NOMO-1 treated with DMSO at 0.1 percent for 48 hours (cell line): ENCODE data around the gene FAR1.
A peak's percentile ranks its signal among the peaks of the same experiment; 100 is the strongest.
"Not testable (repeated sequence)": the region's sequence is repeated elsewhere in the genome, so short reads cannot be mapped to it uniquely, and the experiment has no call there.

ENCODE experiments used
- DNase-seq: peaks from one replicate; lab custom pipeline; 2025; ENCODE audit not compliant: unreplicated experiment; lab: John Stamatoyannopoulos, UW

Gene FAR1, protein sequence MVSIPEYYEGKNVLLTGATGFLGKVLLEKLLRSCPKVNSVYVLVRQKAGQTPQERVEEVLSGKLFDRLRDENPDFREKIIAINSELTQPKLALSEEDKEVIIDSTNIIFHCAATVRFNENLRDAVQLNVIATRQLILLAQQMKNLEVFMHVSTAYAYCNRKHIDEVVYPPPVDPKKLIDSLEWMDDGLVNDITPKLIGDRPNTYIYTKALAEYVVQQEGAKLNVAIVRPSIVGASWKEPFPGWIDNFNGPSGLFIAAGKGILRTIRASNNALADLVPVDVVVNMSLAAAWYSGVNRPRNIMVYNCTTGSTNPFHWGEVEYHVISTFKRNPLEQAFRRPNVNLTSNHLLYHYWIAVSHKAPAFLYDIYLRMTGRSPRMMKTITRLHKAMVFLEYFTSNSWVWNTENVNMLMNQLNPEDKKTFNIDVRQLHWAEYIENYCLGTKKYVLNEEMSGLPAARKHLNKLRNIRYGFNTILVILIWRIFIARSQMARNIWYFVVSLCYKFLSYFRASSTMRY

DNA sequence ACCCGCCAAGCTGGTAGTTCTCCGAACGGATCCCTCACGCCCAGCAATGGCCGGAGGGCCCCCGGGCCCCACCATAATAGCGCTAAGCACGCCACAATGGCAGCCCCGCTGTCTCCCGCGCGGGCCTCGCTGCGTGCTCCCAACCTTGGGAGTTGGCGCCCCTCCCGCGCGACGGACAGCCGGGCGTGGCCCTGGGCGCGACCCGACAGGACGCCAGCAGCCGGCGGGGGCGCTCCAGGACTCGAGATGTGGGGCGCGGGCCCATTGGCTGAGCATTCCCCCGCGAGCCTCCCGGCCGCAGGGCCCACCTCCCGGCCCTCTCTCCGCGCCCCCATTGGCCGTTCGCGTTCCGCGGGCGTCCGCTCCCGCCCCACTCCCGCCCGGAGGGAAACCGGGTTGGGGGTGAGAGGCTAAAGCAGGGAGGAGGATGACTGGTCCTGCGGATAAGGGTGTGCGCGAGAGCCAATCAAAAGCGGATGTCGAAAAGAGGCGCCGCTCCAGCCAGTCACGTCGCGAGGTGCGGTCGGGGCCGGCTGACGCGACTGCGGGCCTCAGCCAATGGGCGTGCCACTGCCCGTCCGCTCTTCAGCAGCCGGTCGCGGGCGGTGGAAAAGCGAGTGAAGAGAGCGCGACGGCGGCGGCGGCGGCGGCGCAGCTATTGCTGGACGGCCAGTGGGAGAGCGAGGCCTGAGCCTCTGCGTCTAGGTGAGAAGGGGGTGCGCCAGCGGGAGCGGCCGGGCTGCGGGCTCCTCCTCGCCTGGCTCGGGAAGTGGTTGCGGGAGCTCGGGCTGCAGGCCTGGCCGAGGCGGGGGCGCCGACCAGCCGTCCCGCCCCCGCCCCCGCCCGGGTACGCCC is at the start of gene FAR1:
FAR1 (plus strand) TSS at position 567 of the 855 bp plus-strand sequence. CDS start 26,098 bp downstream, outside the sequence.
- DNase-seq: peak; percentile 99

DNA sequence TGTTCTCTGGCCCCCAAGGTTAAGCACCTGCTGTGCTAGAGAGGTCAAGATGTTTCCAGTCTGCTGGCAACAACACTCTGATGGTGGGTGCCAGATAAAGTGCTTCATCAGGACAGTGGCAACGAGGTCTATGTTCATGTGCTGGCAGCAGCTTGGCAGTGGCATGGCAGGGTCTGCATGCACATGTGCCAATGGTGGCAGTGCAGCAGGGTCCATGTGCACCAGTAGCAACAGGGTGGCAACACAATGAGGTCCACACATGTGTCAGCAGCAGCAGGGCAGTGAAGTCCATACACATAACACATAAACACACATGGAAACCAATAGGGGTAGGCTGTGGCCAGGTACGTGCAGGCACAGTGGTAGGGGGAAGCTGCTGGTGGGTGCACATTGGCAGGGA is 48.4 kb upstream of the FAR1 start:
- DNase-seq: no peak

DNA sequence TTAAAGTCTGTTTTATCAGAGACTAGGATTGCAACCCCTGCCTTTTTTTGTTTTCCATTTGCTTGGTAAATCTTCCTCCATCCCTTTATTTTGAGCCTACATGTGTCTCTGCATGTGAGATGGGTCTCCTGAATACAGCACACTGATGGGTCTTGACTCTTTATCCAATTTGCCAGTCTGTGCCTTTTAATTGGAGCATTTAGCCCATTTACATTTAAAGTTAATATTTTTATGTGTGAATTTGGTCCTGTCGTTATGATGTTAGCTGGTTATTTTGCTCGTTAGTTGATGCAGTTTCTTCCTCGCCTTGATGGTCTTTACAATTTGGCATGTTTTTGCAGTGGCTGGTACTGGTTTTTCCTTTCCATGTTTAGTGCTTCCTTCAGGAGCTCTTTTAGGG is 41.6 kb upstream of the FAR1 start:
- not testable (repeated sequence) for DNase-seq

DNA sequence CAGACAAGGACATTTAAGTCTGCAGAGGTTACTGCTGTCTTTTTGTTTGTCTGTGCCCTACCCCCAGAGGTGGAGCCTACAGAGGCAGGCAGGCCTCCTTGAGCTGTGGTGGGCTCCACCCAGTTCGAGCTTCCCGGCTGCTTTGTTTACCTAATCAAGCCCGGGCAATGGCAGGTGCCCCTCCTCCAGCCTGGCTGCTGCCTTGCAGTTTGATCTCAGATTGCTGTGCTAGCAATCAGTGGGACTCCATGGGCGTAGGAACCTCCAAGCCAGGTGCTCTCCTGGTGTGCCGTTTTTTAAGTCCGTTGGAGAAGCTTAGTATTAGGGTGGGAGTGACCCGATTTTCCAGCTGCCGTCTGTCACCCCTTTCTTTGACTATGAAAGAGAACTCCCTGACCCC is 39.8 kb upstream of the FAR1 start:
- DNase-seq: not testable (repeated sequence)

DNA sequence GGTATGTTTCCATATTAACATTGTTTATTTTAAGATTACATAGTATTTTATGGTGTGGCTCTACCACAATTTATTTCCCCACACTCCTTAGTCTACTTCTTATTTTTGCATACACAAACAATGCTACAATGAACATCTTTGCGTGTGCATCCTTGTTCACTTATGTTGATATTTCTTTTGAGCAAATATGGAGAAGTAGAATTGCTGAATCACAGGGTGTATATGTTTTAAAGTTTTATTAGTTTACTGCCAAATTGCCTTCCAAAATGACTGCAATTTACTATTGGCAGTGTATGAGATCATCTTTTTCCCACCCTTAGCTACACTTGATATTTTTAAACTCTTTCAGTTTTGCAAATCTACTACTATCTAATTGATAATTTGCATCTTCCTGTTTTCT is 38.7 kb upstream of the FAR1 start:
- DNase-seq: peak; percentile 28

DNA sequence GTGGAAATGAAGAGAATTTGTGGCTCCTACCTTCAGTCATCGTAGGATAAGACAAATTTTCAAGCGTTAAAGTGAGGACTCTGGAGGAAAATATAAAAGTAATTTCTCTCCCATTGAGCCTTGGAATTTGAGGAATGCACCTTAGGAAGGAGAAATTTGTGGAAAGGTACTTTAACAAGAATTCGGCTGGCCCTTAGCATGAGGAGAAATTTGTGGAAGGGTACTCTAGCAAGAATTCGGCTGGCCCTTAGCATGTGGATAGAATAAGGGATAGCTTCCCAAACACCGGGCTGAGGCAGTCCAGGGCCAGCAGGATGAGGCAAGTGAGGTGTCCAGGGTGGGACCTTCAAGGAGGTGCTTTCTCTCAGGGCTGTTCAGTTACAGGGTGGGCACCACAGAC is 33.2 kb upstream of the FAR1 start:
- DNase-seq: no peak

DNA sequence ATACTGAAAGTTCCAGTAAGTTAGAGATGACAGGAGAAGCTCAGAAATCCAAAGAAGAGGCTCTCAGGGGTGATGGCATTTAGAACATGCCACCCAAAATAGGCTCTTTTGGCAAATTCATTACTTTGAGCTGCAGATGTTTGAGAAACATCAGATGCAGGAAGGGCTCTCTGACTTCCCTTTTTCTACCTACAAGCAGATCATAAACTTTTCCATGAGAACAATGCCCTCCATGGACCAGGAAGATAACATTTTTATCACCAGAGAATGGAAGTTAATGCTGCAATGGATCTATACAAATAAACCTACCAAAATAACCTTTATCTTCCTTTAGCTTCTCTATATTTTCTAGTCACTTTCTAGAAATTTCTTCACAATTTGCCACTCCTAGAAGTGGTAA is 32.7 kb upstream of the FAR1 start:
- peak; percentile 29 for DNase-seq

DNA sequence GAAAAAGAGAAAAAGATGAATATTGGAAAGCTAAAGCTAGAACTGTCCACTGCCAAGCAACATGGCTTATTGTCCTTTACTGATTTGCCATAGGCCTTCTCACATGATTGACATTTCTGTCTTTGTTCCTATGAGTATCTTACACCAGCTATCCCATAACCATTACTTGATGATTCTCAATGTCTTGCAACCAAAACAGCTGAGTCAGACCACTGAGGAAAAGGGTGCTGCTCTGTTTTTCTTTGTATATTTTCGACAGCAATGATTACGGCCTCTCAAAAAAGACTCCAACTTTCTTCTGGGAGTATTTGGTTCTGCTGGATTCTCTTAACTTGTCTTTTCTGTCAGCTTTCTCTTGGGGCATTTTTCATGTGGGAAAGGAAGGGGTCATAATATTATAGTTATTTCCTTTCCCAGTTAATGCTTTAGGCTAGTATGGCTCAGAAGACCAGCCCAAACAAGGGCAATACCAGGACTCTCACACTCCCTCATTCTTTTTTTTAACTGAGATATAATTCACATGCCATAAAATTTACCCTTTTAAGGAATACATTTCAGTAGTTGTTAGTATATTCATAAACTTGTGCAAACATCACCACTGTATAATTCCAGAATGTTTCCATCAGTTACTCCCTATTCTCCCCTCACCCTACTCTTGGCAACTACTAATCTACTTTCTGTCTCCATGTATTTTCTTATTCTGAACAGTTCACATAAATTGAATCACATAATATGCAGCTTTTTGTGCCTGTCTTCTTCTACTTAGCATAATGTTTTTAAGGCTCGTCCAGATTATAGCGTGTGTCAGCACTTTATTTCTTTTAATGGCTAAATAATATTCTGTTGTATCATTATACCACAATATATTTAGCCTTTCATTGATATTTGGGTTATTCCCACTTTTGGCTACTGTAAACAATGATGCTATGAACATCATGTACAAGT is 31.1 kb upstream of the FAR1 start:
- no peak for DNase-seq

DNA sequence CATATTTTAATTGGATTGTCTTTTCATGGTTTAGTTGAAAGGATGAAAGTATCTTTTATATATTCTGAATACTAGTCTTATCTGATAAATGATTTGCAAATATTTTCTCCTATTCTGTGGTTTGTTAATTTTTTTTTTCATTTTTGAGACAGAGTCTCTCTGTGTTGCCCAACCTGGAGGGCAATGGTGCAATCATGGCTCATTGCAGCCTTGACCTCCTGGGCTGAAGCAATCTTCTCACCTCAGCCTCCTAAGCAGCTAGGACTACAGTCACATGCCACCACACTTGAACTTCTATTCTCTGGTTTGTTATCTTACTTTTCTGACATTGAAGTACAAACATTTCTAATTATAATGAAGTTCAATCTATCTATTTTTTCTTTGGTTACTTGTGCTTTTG is 30.0 kb upstream of the FAR1 start:
- peak; percentile 68 for DNase-seq

DNA sequence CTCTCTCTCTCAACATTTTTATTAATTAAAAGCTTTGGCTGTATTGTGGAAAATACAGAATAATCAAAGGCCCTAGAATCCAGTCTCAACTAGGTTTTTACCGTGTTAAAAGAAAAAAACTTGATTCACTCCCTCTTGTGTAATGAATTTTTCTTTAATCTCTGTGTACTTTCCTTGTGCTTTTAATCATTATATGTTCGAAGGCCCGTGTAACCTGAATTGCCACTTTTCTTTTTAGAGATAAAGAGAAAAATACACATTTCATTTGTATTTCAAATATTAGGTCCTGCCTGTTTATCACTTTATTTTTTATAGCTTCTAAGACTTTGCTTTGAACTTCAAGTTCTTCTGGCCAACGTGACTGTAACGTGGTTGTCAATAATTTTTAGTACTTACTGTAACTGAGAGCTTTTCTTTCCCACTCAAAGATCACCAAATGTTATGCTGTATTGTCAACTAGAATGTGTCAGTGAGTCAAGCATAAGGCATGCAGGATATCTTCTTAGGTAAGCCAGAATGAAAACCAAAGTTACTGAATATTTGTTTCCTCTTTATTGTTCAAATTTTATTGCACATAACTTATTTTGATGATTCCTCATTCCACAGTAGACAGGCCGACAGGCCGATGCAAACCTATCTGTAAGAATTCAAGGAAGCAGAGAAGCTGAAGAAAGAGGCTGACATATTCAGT is 23.3 kb upstream of the FAR1 start:
- no peak for DNase-seq

DNA sequence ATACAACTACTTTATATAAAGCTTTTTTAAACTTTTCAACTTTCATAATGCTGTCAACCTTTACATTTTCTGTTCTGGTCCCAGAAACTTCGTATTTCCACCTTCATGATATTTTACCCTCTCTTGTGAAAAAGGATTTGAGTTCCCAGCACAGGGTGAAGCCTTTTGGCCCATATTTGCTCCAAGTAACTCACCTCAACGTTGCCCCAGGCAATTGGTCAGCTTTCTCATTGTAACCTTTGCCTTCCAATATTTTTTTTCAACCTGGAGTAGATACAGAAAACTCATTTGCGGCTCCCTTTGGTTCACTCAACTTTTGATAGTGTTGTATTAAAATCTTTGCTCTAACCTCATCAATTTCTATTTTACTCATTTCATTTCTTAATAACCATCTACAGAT is 21.1 kb upstream of the FAR1 start:
- DNase-seq: no peak

DNA sequence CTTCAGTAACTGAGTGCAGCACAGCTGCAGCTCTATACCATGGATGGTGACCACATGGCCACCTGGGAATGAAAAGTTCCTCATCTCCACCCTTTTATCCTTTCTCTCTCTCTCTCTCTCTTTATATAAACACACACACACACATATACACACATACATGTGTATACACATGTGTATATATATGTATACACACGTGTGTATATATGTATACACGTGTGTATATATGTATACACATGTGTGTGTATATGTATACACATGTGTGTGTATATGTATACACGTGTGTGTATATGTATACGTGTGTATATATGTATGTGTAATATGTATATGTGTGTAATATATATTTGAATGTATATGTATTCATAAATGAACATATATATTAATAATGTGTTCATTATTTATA is 18.8 kb upstream of the FAR1 start:
- DNase-seq: no peak

DNA sequence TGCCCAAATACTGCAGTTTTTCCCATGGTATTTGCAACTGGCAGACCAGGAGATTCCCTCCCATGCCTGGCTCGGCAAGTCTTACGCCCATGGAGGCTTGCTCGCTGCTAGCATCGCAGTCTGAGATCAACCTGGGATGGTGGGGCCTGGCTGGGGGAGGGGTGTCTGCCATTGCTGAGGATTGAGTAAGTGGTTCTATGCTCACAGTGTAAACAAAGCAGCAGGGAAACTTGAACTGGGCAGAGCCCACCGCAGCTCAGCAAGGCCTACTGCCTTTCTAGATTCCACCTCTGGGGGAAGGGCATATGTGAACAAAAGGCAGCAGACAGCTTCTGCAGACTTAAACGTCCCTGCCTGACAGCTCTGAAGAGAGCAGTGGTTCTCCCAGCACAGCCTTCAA is 17.0 kb upstream of the FAR1 start:
- DNase-seq: not testable (repeated sequence)

DNA sequence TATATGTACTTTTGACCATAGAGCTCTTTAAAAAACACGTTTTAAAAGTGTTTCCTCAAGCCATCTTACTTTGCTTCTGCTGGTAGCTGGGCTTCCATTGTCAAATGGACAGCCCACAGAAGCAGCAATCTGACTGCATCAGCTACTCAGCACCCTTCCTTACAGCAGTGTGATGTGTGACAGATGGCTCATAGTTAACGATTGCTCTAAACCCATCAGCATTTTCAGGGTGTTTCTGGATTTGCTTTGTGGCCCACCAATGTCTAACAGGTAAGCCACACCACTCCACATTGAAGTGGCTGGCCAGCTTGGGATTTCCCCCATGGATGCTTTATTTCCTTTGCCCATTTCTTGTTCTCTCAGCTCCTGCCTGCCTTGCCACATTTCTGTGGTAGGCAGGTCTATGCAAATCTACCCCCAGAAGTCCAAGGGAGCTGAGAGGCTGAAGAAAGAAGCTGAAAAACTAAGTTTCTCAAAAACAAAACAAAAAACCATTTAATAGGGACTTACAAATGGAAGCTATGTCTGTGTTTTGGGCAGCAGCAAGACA is 7.3 kb upstream of the FAR1 start:
- DNase-seq: no peak

DNA sequence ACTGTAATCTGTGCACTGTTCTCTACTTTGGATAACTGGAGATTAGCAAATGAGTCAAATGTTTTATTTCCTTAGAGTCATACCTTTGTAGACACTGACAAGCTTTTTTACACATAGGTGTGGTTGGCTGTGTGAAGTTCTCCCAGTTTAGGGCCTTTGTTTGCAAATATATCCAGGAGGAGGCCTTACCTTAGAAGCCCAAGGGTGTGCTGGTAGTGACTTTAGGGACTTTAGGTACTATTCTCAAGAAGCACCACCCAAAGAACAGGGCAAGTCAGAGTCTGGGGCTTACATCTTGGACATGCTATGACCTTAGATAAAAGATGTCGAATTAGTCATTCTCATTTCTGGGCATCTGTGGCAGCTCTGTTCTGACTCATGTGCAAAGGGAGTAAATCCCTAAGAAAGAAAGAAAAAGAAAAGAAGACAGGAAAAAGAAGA is 4.8 kb upstream of the FAR1 start:
- DNase-seq: no peak

DNA sequence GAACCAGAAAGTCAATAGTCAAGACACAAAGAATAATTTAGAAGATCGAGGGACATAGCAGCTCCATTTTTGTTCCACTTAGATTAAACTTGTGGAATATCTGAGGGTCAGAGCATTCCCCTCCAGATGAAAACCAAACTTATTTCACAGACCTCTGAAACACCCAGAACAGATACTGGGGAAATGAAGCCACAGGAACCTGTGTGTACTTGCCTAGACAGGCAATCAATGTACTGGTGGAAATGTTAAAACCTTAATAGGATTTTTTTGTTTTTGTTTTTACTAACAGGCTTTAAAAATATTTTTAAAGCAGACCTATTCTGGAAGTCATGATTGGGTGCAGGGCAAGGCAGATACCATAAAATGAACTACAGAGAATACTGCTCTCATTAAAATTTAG is 4.1 kb upstream of the FAR1 start:
- DNase-seq: no peak

DNA sequence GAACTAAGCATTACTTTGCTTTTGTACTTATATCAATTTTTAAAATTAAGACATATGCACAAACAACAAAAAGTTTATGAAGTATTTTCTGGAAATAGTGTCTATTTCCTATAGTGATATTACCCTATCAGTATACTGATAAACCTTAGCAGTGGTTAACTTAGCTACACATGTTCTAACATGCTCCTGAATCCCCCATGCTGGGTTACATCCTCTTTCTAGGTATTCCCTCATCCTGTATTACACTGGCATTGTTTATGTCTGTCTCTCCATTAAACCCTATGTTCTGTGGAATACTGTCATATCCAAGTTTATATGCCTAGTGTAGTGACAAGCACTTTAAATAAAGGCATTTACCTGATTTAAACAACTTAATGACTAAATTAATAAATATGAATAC is 1.8 kb upstream of the FAR1 start:
- no peak for DNase-seq

DNA sequence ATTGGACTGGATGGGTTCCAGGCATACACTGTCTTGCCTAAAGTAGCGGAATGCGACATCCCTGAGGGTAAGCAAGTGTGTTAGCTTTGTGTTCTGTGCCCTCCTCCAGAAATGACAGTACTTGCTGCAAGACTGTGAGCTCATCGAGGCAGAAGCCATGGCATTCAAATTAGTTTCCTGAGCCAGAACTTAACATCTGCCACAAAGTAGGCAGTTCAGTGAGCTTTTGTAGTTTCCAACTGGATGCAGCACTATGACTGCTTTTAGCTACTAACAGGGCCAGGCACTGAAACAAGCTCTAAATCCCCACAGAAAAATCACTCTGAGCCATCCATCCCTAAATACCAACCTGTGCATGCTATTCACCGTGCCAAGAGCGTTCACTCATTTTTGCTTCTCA is 1.2 kb upstream of the FAR1 start:
- DNase-seq: no peak

DNA sequence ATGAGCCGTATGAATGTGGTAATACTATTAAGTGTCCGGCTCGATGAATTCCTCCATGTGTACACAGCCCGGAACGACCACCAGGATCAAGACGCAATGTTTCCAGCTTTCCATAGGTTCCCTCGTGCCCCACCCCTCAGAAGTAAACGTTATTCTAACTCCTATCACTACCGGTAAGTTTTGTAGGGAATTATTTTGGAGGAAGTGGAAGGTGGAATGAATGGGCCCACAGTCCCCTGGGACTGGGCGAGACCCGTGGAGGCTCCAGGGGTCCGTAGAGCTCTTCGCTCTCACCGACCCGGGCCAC is 720 bp upstream of the FAR1 start:
- DNase-seq: no peak

DNA sequence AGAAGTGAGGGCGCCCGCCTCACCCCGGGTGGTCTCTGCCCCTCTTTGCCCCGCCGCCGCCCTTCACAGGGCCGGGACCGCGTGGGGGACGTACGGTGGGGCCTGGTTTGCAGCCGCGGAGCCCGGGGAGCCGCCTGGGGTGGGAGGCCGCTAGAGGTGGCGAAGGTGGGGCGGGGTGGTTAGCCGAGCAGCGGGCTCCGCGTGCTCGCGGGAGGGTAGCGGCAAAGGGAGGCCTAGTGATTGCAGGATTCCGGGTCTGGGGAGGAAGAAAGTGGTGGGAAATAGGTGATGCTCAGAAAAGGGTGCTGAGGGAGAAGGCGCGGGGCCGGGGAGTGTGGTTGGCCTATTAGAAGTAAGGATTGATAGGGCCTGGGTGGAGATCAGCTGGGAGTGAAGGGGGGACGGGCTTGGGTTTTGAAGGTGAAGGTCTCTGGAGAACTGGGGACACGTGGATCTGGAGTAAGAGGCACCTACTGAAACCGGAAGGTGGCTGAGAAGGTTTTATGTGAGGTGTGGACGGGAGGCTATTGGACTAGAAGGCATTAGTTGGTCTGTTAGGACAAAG is 571 bp downstream of the FAR1 start:
- peak; percentile 48 for DNase-seq
